Effector CD8-positive, alpha-beta T cell (primary cell): ENCODE results near the gene MYO3B.
"Not testable (repeated sequence)": the region's sequence is repeated elsewhere in the genome, so short reads cannot be mapped to it uniquely, and the experiment has no call there.

Experiments
- DNase-seq: peaks from one replicate; lab custom pipeline; 2025; lab: John Stamatoyannopoulos, UW

MYO3B gene

GRCh38 chr2:170472498-170472897 lies 294.6 kb downstream of the MYO3B start:
- not testable (repeated sequence) for DNase-seq

DNA sequence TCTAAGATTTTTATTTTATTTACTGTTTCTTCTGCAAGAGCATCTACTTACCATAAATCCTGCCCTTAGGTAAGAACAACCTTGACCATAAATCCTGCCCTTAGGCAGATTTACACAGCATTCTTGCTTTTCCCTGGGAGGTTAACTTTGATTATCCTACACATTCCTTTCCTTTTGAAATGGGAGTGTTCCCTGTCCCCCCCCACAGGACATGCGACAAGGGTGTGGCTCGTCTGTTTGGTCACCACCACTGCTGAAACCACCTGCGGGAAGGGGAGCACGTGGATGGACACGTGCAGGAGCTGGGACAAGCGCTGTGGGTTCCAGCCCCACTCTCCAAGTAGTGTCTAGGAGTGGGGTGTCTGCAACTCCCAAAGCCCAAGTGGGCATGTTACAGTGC lies 297.9 kb downstream of the MYO3B start:
- no peak for DNase-seq

- DNase-seq: no peak
Observed at GRCh38 chr2:170477630-170478029, 299.7 kb downstream of the MYO3B start.

GRCh38 chr2:170481201-170481600 lies 303.3 kb downstream of the MYO3B start:
- no peak for DNase-seq

GRCh38 chr2:170484552-170484951 lies 306.6 kb downstream of the MYO3B start:
- DNase-seq: no peak

DNA sequence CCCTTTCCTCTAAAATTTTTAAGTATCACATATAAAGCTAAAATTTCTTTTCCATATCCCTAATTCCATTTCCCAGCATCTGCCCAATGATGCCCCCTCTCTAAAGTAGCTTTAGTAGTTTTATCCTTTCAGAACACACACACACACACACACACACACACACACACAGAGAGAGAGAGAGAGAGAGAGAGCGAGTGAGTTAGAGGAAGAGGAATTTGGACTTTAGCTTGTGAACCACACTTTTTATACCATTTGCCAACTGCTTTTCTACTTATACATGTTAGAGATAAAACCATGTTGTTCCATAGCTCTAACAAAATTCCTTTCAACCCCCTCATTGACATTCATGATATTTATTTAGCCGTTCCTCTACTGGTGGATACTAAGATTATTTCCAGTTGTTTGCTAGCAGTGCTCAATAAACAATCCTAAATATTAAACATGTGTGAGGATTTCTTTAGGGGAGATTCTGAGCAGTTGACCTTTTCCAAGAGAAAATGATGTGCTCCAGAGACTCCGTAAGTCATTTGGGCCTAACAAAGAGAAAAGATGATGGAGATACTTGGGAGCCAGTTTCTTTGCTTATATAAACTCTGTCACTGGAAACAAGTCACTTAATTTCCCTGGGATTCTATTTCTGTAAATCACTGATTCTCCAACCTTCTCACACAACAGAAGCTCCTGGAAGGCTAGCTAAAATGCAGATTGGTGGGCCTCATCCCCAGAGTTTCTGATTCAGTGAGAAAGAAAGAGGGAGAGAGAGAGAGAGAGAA lies 307.5 kb downstream of the MYO3B start:
- DNase-seq: no peak

DNA sequence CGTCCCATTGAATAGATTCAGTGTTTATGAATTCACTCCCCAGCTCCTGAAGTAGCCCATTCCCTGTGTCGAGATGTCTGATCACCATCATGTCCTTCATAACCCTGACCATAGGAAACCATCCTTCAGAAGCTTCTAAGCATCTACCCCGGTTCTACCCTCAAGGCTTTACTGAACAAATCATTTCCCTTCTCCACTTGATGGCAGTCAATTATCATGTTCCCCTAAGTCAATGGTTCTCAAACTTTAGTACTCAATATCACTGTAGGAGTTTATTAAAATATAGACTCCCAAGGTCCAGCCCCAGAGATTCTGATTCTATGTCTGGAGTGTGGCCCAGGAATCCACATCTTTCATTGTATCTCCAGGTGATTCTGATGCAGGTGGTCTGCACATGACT lies 308.8 kb downstream of the MYO3B start:
- DNase-seq: no peak

DNA sequence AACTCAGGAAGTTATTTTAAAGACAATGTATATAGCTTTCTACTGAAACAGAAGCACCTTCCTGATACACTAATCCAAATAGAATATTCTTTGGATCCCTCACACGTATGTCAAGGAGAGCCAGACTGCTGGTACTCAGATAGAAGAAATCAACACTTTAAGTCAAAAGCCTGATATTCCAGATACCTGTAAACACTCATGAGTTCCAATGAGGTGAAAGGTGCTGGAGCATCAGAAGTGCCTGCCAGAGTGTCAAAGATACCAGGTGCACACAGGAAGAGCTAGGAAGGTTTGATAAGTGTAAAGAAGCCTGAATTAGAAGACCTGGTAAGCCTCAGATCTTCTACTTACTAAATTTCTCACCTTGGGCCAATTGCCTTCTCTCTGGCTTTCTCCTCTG lies 310.9 kb downstream of the MYO3B start:
- DNase-seq: no peak

DNA sequence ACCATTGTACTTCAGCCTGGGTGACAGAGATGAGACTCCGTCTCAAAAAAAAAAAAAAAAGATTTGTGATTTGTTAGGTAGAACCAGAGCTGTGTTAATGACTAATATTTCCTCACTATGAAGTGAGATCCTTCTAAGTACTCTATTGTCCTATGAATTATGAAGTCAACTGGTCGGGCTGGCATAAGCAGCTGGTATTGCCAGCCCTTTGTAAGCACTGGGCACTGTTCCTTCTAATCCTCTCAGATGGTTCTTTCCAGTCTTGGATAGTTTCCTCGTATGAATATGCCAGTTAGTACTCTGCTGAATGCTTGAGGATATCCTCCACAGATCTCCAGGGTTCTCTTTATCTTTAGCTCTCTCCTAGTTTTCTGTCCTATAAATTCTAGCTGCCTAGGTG lies 314.1 kb downstream of the MYO3B start:
- no peak for DNase-seq

- no peak for DNase-seq
Observed at GRCh38 chr2:170493426-170494097, 315.6 kb downstream of the MYO3B start.

- DNase-seq: no peak
Observed at GRCh38 chr2:170495896-170496295, 317.9 kb downstream of the MYO3B start.

- no peak for DNase-seq
Observed at GRCh38 chr2:170498619-170499018, 320.7 kb downstream of the MYO3B start.

GRCh38 chr2:170500104-170500503 lies 322.2 kb downstream of the MYO3B start:
- no peak for DNase-seq

GRCh38 chr2:170500770-170501169 lies 322.8 kb downstream of the MYO3B start:
- no peak for DNase-seq

DNA sequence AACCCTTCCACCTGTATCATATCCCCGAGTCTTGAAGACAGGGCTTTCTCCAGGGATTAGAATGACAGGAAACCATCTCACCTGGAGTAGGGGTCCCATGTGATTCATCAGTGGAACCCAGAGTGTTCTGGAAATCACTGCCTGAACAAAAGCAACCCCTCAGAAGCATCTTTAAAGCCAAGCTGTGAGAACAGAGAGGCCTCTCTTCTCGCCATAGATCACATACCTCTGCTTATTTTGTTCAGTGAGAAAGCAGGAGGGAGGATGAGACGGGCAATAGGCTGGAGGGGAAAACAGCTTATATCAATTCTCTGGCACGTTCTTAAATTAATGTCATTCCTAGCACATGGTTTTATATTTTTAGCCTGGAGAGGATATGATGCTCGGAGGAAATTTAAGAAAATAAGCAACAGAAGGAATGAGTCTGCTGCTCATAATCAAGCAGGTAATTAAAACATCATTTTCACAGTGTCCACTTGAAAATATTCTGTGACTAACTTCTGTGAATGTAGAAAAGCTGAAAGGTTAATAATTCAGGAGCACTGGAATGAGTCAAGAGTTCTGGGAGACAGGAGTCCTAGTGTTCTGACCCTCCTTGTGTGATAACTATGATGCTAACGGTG lies 323.6 kb downstream of the MYO3B start:
- DNase-seq: no peak

GRCh38 chr2:170502361-170503130 lies 324.6 kb downstream of the MYO3B start:
- DNase-seq: no peak

DNA sequence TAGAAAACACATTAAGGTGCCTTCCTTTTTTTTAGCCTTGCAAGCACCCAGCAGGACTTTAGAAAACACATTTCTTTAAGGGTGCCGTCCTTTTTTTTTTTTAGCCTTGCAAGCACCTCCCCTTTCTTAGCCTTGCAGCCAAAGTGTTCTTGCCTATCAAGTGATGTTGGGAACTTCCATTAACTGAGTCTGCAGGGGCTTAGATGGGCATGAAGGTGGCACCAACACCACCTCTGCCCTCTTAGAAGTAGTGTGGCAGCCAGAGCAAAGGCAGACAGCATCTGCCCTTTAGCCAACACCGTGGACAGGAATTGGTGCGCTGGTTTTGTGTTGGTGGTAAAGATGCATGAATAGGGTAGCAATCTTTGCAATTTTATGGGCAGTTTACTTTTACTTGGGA lies 325.6 kb downstream of the MYO3B start:
- DNase-seq: no peak

GRCh38 chr2:170503971-170504809 lies 326.2 kb downstream of the MYO3B start:
- no peak for DNase-seq

- no peak for DNase-seq
Observed at GRCh38 chr2:170504810-170505145, 326.8 kb downstream of the MYO3B start.

DNA sequence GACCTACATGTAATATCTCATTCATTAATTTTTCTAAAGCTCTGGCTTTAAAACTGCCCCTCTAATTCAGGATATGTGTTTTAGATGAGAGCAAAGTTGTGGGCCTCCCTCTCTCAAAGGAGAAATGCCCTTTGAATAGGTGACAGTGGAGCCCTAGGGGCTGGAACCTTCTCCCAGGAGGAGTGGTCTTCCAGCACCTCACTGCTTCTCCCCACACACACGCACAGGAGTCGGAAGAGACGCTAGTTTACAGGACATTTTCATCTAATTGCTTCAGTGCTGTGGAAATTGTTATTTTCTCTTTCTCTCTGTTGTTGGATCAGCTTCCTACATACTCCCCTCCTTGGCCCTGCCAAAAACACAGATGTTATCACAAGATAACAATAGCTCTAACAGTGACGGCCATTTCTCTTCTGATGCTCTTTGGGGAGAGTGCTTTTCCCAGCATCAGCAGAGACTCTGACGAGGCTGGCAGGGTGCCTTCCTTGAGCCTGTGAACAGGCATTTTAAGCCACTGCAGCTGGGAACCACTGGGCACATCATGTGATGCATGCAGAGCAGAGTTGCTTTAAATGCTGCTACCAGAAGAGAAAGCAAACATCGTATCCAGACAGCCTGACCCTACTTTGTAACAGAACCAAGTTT lies 327.8 kb downstream of the MYO3B start:
- DNase-seq: no peak
